ENCODE results near the gene TRAPPC4.
"Not testable (repeated sequence)": the region's sequence is repeated elsewhere in the genome, so short reads cannot be mapped to it uniquely, and the experiment has no call there.

TRAPPC4 gene

DNA sequence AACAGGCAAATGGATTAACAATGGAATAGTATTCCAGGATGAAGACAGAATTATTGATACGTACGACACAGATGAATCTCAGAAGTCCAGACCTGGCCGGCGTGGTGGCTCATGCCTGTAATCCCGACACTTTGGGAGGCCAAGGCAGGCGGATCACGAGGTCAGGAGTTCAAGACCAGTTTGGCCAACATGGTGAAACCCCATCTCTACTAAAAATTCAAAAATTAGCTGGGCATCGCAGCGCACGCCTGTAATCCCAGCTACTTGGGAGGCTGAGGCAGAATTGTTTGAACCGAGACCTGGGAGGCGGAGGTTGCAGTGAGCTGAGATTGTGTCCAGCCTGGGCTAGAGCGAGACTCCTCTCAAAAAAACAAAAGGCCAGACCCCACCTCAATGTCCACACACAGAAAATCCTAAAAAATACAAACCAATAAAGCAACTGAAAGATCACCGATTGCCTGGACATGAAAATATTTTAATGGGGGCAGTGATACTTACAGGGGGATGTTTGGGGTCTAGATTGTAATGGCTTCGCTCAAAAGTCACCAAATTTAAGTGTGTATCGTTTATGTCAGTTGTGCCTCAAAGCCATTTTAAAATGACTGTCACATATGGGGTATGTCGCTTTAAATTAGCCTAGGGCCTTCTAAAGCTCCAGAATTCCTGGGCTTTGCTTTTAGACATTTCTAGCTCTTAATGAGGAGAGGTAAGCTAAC, 4.2 kb upstream of the TRAPPC4 start:
- DNase-seq (ENCODE audit: low read depth, low spot score): no peak

DNA sequence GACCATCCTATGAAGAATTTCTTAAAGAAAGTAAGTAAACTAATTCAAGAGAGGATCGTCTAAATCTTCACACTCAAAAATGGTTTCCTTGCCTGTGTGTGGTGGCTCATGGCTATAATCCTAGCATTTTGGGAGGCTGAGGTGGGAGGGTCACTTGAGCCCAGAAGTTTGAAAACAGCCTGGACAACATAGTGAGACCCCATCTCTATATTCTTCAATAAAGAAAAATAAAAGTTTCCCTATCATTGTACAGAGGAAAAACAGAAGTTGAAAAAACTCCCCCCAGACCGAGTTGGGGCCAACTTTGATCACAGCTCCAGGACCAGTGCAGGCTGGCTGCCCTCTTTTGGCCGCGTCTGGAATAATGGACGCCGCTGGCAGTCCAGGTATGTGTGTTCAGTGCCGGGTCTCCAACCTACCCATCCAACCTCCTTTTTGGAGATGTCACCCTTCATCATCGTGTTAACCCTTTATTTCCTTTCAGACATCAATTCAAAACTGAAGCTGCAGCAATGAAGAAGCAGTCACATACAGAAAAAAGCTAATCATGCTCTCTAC, 3.4 kb upstream of the TRAPPC4 start:
- no peak for DNase-seq (ENCODE audit: low read depth, low spot score)

DNA sequence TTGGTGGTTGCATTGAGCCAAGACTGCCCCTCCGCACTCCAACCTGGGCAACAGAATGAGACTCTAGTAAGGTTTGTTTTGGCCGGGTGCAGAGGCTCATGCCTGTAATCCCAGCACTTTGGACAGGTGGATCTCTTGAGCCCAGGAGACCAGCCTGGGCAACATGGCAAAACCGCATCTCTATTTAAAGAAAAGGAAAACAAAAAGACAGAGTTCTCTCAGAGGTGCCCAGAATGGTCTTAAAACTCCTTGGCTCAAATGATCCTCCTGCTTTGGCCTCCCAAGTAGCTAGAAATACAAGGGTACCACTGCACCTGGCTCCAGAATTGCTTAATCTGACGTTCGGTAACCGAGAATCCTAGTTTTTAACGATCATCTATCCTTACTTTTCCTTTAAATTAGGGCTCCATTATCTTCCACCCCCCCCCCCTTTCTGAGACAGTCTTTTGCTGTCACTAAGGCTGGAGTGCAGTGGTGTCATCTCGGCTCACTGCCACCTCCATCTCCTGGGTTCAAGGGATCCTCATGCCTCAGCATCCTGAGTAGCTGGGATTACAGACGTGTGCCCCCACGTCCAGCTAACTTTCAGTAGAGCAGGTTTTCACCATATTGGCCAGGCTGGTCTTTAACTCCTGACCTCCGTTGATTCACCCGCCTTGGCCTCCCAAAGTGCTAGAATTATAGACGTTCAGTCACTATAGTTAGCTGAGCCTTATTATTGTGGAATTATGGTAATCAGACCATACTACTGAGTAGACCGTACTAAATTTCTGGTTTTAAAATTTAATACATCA, 2.2 kb upstream of the TRAPPC4 start:
- DNase-seq (ENCODE audit: low read depth, low spot score): no peak

DNA sequence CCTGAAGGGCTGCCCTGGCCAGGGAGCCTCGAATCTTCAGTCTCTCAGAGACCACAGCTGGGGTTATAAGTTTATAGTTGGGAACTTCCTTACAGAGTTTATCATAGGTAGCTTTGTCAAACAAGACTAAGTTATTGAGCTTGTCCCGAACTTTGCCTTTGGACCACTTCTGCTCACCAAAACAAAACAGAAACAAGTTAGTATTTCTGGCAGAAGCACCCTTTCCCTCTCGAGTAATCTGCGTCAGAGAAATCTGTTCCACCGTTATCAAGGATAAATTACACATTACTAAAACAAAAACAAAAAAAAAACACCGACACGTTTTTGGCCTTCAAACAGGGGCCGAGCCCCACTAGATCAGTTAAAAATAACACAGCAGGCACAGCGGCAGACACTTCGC, 1.2 kb upstream of the TRAPPC4 start:
- DNase-seq (ENCODE audit: low read depth, low spot score): not testable (repeated sequence)

DNA sequence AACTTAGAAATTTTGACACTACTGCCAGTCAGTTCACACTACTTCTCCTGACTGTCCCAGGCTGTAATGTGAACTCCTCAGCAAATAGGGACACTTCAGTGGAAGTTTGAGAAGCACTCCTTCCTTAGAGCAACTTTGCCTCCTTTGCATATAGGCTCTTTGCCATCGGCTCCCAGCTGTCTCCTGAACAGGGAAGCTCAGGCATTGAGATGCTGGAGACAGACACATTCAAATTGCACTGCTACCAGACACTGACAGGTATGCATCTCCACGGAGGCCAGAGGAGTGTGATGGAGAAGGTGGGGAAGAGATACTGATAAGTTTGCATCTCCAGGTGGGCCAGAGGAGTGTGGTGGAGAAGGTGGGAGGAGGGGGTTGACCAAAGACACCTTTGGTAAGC, 1.4 kb downstream of the TRAPPC4 start:
- DNase-seq (ENCODE audit: low read depth, low spot score): no peak

DNA sequence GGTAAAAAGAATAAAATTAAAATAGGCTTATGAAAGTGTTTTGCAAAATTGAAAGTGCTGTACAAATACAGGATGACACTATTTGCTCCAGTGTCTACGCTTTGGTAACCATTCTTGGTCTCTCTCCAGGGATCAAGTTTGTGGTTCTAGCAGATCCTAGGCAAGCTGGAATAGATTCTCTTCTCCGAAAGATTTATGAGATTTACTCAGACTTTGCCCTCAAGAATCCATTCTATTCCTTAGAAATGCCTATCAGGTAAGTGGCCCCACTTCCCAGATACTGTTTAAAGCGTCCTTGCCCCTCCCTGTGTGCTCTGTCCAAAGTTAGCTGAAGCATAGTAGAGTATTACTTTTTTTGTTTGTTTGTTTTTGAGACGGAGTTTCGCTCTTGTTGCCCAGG, 3.1 kb downstream of the TRAPPC4 start:
- DNase-seq (ENCODE audit: low read depth, low spot score): no peak

DNA sequence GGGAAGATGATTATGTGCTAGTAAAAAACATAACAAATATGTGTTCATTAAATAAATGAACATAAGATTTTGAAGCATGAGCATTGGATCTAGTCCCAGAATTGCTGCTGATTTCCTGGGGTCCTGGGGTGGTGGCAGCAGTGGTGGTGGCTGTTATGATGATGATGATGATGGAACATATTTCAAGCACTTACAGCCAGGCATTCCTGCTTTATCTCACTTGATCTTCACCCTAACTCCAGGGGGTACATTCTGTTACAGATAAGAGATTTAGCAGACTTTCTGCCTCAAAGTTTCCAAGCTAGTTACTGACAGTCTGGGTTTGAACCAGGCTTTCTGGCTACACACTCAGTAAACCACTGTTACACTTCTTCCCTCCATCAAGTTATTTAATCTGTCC, 5.2 kb downstream of the TRAPPC4 start:
- no peak for DNase-seq (ENCODE audit: low read depth, low spot score)

DNA sequence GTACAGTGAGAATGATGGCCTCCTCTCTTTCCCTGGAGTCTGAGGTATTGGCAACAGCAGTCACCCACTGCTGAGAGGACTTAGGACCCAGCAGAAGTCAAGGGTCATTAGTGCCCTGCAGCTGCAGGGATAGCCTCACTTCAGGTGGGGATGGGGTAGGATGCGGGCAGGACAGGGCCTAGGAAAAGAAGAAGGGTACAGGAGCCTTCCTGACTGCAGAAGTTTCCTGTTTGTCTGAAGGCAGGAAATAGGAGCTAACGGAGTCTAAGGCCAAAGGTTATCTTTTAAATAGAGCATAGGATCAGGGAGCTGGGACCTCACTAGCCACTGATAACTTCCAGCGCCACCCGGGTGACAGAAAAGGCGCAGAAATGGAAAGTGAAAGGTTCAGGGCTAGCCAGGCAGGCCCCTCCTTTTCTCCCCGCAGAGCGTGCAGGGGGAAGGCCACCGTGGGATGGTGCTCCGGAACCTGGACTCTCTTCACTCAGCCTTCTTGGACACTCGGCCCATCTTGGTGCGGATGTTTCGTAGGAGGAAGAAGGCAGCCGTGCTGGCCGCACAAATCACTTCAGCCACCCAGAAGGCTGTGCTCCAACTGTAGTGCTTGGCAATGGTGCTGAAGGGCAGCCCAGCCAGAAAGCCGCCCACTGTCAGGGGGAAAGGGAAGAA, 6.0 kb downstream of the TRAPPC4 start:
- DNase-seq (ENCODE audit: low read depth, low spot score): no peak

DNA sequence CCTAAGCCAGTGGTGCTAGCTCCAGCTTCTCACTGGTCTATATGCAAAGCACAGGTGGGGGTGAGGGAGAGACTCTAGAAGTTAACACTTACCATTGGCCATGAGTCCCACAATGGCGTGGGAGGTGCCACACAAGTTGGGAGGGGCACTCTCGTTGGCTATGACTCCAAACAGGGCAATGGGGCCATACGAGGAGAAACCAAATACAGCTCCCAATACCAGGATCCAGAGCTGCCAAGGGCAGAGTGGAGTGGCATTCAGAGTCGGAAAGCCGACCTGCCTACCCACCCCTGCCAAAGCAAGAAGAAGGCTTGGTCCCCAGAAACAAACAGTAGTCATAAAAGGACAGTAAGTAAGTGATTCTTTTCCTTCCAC, 6.5 kb downstream of the TRAPPC4 start:
- no peak for DNase-seq (ENCODE audit: low read depth, low spot score)

DNA sequence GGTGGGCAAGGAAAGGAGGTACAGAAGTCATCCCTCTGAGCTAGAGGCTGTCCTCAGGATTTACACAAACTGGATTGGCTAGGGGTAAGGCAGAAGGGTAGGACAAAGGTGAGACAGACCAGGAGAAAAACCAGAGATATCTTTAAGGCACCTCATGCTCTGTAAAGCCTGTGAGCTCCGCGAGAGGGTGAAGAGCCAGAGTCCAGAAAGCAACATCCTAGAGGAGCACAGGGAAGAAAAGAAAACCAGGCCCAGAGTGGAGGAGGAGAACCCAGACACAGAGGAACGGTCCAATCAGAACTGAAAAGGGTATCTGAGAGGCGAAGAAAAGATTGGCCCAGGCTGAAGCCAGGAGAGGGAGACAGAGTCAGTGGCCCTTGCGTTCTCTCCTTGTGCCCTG, 7.0 kb downstream of the TRAPPC4 start:
- no peak for DNase-seq (ENCODE audit: low read depth, low spot score)

DNA sequence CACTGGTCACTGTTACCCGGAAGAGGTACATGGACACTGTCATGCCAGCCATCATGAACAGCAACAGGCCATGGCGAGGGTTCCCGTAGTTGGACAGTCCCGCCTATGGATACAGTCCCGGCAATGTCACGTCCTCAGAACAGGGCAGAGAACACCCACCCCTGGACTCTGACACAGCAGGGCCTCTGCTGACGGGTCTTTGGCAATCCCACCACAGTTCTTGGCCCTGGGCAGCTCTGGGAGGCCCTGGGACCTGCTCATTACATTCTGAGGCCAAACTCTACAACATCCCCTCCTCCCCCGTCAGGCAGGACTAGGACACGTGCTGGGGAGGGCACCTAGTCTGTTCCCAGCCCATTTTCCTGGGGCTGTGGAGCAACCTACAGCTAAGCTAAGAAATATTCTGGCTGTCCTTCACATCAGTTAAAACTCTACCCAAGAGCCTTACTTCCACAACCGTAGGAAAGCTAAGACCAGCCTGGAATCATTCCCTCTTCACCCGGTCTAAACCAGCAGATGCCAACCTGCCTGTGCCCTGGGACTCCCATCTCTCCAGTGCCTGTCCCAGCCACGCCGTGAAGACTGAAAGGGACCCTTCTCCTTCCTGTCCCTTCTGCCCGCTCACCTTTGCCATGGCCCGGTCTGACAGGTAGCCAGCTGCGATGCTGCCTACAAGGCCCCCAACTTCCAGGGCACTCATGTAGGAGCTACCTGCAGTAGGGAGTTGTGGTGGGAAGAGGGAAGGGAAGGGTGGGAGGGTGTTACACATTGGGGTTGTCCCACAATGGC, 7.6 kb downstream of the TRAPPC4 start:
- DNase-seq (ENCODE audit: low read depth, low spot score): no peak

DNA sequence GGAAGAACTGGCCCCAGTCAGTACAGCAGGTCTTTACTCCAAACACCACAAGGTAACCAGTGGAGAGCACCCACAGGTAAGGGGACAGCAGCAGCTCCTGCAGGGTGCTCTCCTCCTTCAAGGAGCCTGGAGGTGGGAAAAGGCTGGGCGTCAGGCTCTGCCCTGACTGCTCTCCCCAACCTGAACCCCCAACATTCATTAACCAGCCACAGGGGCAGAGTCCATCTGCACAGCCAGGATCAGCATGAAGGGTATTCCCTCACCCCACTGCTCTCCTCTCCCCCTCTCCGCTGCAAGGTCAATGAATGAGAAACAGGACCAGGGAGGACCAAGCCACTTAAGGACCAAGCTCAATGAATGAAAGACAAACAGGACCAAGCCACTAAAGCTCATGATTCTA, 8.4 kb downstream of the TRAPPC4 start:
- no peak for DNase-seq (ENCODE audit: low read depth, low spot score)

DNA sequence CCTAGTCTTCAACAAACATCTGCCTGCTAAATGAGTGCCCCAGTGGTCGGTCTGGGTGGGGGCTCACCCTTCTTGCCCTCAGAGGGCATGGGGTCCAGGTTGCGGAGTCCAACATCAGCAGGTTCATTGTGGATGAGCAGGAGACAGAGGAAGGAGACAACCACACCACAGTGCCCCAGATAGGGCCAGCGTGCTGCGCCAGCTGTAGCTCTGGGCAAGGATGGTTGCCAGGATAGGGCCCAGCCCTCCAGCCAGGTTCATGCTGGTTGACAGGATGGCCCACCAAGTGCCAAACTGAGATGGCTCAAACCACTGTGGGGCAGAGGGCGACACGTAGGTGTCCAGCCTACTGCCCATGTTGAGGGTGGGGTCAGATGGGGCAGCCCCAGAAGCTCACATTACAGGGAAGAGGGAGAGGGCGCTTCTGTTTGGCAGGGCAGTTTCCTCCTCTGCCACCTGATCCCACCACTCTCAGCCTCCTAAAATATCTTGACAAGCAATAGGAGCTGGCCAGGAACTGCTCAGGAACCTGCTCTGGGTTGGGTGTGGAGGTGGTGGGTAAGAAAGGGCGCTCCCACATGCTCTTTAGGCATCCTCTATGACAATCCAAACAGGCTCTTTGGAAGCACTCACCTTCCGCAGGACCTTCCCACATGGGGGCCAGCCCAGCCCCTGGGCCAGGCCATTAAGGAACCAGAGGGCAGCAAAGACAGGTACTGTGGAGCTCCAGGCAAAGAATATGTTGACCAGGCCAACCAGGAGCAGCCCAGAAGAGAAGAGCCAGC, 9.2 kb downstream of the TRAPPC4 start:
- no peak for DNase-seq (ENCODE audit: low read depth, low spot score)

DNA sequence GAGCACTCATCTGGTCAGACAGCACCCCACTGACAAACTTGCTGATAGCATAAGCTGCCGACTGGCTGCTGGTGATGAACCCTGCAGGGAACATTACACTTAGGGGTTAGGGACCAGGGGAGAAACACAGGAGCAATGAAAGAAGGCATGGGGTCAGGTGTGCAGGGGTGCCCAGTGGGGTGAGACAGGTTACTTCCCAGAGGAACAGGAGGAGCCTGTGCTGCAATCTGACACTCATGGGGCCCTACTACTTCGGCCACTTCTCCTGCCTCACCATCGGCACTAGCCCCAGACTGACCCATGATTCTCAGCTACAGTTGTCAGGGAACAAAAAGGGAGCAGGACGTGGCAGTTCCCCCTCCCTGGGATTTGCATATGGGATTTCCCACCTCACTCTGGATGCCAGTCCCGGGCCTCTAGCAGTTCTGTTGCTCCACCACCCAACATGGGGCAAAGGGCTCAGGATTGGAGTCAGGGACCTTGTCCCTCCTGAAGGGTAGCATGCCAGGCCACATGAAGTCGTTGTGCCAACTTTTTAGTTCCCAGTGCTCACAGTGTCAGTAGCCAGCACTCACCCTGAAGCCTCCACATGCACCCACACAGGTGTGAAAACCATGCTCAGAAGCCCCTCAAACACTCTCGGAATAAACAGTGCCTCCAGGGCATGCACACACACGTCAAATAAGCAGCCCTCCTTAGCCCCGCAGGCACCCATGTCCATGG, 9.9 kb downstream of the TRAPPC4 start:
- DNase-seq (ENCODE audit: low read depth, low spot score): no peak

DNA sequence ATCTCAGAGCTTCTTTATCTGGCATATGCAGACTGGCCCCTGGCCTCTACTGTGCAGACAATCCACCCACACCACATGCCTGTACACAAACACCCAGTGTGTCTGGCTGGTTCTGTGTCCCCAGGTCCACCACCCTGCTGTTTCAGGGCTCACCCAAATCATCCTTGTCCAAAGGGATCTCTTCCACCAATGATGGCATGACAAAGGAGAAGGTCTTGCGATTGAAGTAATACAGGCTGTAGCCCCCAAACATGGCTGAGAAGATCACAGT, 10.4 kb downstream of the TRAPPC4 start:
- no peak for DNase-seq (ENCODE audit: low read depth, low spot score)

DNA sequence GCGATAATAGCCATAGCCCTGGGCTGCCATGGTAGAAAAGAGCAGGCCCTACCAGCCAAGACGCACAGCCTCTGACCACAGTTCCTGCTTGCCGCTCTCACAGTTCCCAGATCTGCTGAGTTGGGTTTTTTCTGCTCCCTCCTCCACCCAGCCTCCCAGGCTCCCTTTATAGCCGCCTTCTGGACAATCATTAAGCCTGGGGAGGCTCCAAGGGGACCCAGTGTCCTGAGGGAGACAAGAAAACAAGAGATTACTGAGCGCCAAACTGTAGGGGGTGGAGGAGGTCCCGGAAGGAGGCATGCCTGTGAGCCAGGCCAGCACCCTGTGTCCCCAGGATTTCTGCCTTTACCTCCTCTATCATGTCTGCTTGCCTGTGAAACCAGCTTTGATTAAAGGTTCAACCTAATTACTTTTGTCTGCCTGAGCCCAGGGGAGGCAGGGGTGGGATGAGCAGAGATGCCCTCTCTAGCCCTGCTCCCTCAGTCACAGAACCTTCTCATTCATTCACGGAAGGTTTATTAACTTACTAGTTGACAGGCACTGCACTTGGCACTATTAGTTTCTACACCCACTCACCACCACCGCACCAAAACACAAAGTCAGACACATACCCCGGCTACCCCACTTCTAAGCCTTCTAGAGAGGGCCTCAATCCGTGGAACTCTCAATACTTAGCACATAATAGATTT, 10.9 kb downstream of the TRAPPC4 start:
- DNase-seq (ENCODE audit: low read depth, low spot score): no peak

DNA sequence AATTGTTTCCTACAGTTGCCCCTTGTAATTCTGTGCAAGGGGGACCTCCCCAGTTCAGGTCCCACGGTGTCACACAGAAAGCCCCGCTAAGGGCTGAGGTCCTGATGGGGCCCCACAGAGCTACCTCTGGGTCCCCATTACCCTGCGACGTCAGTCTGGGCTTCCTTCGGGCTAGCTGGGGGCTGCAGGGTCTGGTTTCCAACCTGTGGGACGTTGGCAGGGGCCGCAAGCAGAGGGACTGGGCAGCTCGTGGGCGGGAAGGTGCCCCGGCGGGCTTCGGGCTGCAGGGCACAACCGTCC, 11.4 kb downstream of the TRAPPC4 start:
- DNase-seq (ENCODE audit: low read depth, low spot score): no peak

DNA sequence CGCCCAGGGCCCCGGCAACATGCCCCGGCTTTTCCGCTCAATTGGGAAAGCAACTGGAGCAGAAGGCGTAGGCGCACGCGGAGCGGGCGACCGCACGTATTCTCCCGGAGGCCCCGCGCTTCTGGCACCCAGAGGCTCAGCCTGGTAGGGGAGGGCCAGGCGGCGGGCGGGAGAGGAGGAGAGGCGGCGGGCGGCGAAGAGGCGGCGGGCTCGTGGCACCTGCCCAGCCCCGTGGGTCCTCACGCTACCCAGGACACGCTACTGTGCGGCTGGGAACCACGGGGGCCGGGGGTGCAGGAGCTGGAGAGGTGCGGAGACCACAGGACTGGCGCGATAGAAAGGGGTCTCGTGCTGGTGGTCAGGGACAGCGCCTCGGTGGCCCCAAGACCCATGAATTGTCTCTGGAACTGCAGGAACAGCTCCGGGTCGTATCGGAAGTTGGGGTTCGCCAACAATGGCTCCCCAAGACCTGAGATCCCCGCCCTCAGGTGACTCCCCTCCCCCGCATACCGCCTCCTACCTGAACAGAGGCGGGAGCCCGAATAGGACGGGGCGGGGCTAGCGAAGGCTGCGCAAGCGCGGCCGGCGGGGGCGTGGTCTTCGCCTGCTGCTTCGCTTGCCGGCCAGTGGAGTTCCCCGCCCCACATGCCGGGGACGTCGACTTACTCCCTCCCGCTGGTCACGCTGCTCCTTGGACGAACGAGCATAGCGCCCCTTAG, 11.9 kb downstream of the TRAPPC4 start, which contains the start of gene SLC37A4:
SLC37A4 (minus strand) TSS at position 549 of the 719 bp plus-strand sequence.
- peak; percentile 98 for DNase-seq (ENCODE audit: low read depth, low spot score)

DNA sequence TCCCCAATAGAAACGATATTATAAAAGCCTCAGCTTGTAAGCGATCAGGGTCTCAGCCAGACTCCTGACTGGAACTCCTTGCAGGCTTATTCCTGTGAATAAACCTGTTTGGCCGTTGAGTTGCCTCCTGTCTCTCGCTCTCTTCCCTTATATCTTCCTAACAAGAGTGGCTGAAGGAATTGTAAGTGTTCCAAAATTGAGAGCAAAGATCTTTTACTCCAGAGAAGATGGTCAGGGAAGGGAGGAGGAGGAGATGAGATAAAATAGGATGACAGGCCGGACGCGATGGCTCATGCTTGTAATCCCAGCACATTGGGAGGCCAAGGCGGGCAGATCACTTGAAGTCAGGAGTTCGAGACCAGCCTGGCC, 13.3 kb downstream of the TRAPPC4 start:
- no peak for DNase-seq (ENCODE audit: low read depth, low spot score)
